ENCODE results near the gene BICD1. TPM values are rescaled to one million over a fixed set of nuclear protein-coding genes. Genes with fewer than 3 reads are reported as not detected.

BICD1 gene
- total RNA-seq, 6 donors from 2014 or later, result 11.3 to 44.0 (median 15.4) TPM

GRCh38 chr12:32332446-32332845, 225.8 kb downstream of the BICD1 start:
- no peak for ATAC-seq (ENCODE audit: low FRiP score in 2 of 2)
- WGBS, 2 donors, result 65 to 79% methylated on average over 3 of the region's 3 CpGs
- peaks cover 5 to 18% (median 14%) of the 10 kb centered on the region in 4 donors for H3K4me1 ChIP-seq
- no peaks in the 10 kb centered on the region for H3K27me3 ChIP-seq
- H3K9me3 ChIP-seq, result no peaks in the 10 kb centered on the region
- peak overlapping the region in 2 of 4 donors; percentile 9 to 73 for H3K27ac ChIP-seq
- TF ChIP-seq POLR2A (IDR thresholded peaks at IDR 0.05) (no peak), POLR2AphosphoS5 (IDR thresholded peaks at IDR 0.05) (no peak), CTCF (IDR thresholded peaks at IDR 0.05) (no peak), EP300 (IDR thresholded peaks at IDR 0.05) (no peak)
- peaks cover 0 to 8% (median 2%) of the 10 kb centered on the region in 4 donors for H3K36me3 ChIP-seq
- H3K4me3 ChIP-seq, result no peak overlapping the region
- no peak for DNase-seq

GRCh38 chr12:32334371-32334777, 227.7 kb downstream of the BICD1 start:
- H3K27ac ChIP-seq, result peak overlapping the region in 1 of 4 donors; percentile 18
- H3K27me3 ChIP-seq, result no peaks in the 10 kb centered on the region
- no peaks in the 10 kb centered on the region for H3K9me3 ChIP-seq
- peak overlapping the region in 1 of 4 donors; percentile 14 for H3K4me3 ChIP-seq
- H3K4me1 ChIP-seq, result peaks cover 5 to 18% (median 14%) of the 10 kb centered on the region in 4 donors
- TF ChIP-seq POLR2AphosphoS5 (IDR thresholded peaks at IDR 0.05) (no peak), EP300 (IDR thresholded peaks at IDR 0.05) (no peak)
- peaks cover 0 to 11% (median 2%) of the 10 kb centered on the region in 4 donors for H3K36me3 ChIP-seq
- 66 to 72% methylated on average over 4 of the region's 4 CpGs for WGBS, 2 donors
- DNase-seq, result no peak
- ATAC-seq (ENCODE audit: low FRiP score in 2 of 2), result no peak

GRCh38 chr12:32336261-32336660, 229.6 kb downstream of the BICD1 start:
- peaks cover 0 to 11% (median 2%) of the 10 kb centered on the region in 4 donors for H3K36me3 ChIP-seq
- H3K4me1 ChIP-seq, result peaks cover 5 to 12% (median 10%) of the 10 kb centered on the region in 4 donors
- ATAC-seq (ENCODE audit: low FRiP score in 2 of 2), result no peak
- 88 to 90% methylated on average over 4 of the region's 4 CpGs for WGBS, 2 donors
- H3K27ac ChIP-seq, result no peak overlapping the region
- no peaks in the 10 kb centered on the region for H3K9me3 ChIP-seq
- TF ChIP-seq POLR2A (IDR thresholded peaks at IDR 0.05) (no peak), EP300 (IDR thresholded peaks at IDR 0.05) (no peak), POLR2AphosphoS5 (IDR thresholded peaks at IDR 0.05) (no peak)
- H3K4me3 ChIP-seq, result no peak overlapping the region
- H3K27me3 ChIP-seq, result no peaks in the 10 kb centered on the region
- DNase-seq, result no peak

GRCh38 chr12:32343496-32343895, 236.8 kb downstream of the BICD1 start:
- no peaks in the 10 kb centered on the region for H3K4me1 ChIP-seq
- TF ChIP-seq EP300 (IDR thresholded peaks at IDR 0.05) (no peak), CTCF (IDR thresholded peaks at IDR 0.05) (no peak), POLR2A (IDR thresholded peaks at IDR 0.05) (no peak), POLR2AphosphoS5 (IDR thresholded peaks at IDR 0.05) (no peak)

GRCh38 chr12:32344047-32344446, 237.4 kb downstream of the BICD1 start:
- Histone ChIP-seq H3K27ac (no peak overlapping the region), H3K4me1 (no peaks in the 10 kb centered on the region), H3K27me3 (no peaks in the 10 kb centered on the region), H3K9me3 (no peaks in the 10 kb centered on the region), H3K36me3 (peaks cover 0 to under 1% (median 0%) of the 10 kb centered on the region in 4 donors), H3K4me3 (no peak overlapping the region)
- no peak for ATAC-seq (ENCODE audit: low FRiP score in 2 of 2)
- WGBS, 2 donors, result 82 to 94% methylated on average over 7 of the region's 7 CpGs
- TF ChIP-seq EP300 (IDR thresholded peaks at IDR 0.05) (no peak), POLR2AphosphoS5 (IDR thresholded peaks at IDR 0.05) (no peak)
- no peak for DNase-seq

More at GRCh38 chr12:32343496-32343895, 236.8 kb downstream of the BICD1 start:
- Histone ChIP-seq H3K27me3 (no peaks in the 10 kb centered on the region), H3K9me3 (no peaks in the 10 kb centered on the region), H3K4me3 (no peak overlapping the region), H3K36me3 (peaks cover 0 to 6% (median 0%) of the 10 kb centered on the region in 4 donors), H3K27ac (no peak overlapping the region)
- ATAC-seq (ENCODE audit: low FRiP score in 2 of 2) (no peak), DNase-seq (no peak)
- WGBS, 2 donors, result 96 to 98% methylated on average over 1 of the region's 1 CpG

GRCh38 chr12:32353540-32353939, 246.9 kb downstream of the BICD1 start:
- WGBS, 2 donors, result 70 to 82% methylated on average over 1 of the region's 1 CpG
- Histone ChIP-seq H3K4me3 (no peak overlapping the region), H3K4me1 (no peaks in the 10 kb centered on the region), H3K27me3 (no peaks in the 10 kb centered on the region), H3K9me3 (no peaks in the 10 kb centered on the region), H3K27ac (no peak overlapping the region), H3K36me3 (no peaks in the 10 kb centered on the region)
- ATAC-seq (ENCODE audit: low FRiP score in 2 of 2) (no peak), DNase-seq (no peak)
- no peak for TF ChIP-seq EP300 (IDR thresholded peaks at IDR 0.05)
- no peak for TF ChIP-seq POLR2A (IDR thresholded peaks at IDR 0.05)
- no peak for TF ChIP-seq POLR2AphosphoS5 (IDR thresholded peaks at IDR 0.05)
- no peak for TF ChIP-seq CTCF (IDR thresholded peaks at IDR 0.05)
